Keratinocyte (primary cell): Measurements from ENCODE around the gene RAB11FIP3. TPM values are rescaled to one million over a fixed set of nuclear protein-coding genes. Genes with fewer than 3 reads are reported as not detected.

ENCODE experiments used
- DNase-seq: peaks from one replicate; pipeline ENCODE4 v3.0.0-alpha.2; 2011; ENCODE audit warnings: low read depth, missing footprints, low spot score
- FAIRE-seq: peaks from 2 replicates; lab custom pipeline; 2011; peaks lifted over from hg19 to GRCh38; lab: Jason Lieb, UNC
- H2AFZ ChIP-seq: 2 replicates; pipeline ENCODE4 v1.6.0; 2012; ENCODE audit warnings: low read length, control low read depth, inconsistent platforms; ENCODE audit not compliant: control insufficient read depth
- H3K27ac ChIP-seq: 2 replicates; pipeline ENCODE4 v1.5.1; 2011; ENCODE audit warnings: low read length; ENCODE audit not compliant: control insufficient read depth, insufficient read depth
- H3K27me3 ChIP-seq: 3 replicates; pipeline ENCODE4 v1.6.0; 2011; ENCODE audit warnings: low read length; ENCODE audit not compliant: control insufficient read depth, insufficient read depth; ENCODE audit errors: extremely low read depth
- H3K36me3 ChIP-seq, 2 experiments: 2 replicates in 1 of 2; 3 replicates in 1 of 2; pipeline ENCODE4 v1.5.1; 2011; ENCODE audit warnings: low read length in 2 of 2, mild to moderate bottlenecking in 1 of 2; ENCODE audit not compliant: control insufficient read depth in 2 of 2, insufficient read depth in 2 of 2; ENCODE audit errors: extremely low read depth in 1 of 2
- H3K4me1 ChIP-seq: 3 replicates; pipeline ENCODE4 v1.5.1; 2011; ENCODE audit warnings: low read length; ENCODE audit not compliant: control insufficient read depth, insufficient read depth; ENCODE audit errors: extremely low read depth
- H3K4me2 ChIP-seq: 3 replicates; pipeline ENCODE4 v1.6.0; 2011; ENCODE audit warnings: low read depth, low read length; ENCODE audit not compliant: control insufficient read depth, insufficient read depth; ENCODE audit errors: extremely low read depth
- H3K4me3 ChIP-seq, 3 experiments: fragments of 200-600 bp in 1 of 3; sonication (generic) in 1 of 3; 2 replicates in 2 of 3; 3 replicates in 1 of 3; pipeline ENCODE4 v1.5.1; 2011 to 2016; ENCODE audit warnings: low read length in 3 of 3, mild to moderate bottlenecking in 3 of 3, control low read depth in 2 of 3, inconsistent platforms in 1 of 3, low read depth in 1 of 3, mixed read lengths in 1 of 3, mixed run types in 1 of 3, moderate library complexity in 1 of 3; ENCODE audit not compliant: control insufficient read depth in 2 of 3, insufficient read depth in 2 of 3; ENCODE audit errors: extremely low read depth in 1 of 3
- H3K79me2 ChIP-seq: 2 replicates; pipeline ENCODE4 v1.6.0; 2012; ENCODE audit warnings: low read length; ENCODE audit not compliant: control insufficient read depth, insufficient read depth
- H3K9ac ChIP-seq: 3 replicates; pipeline ENCODE4 v1.6.0; 2011; ENCODE audit warnings: low read length; ENCODE audit not compliant: control insufficient read depth, insufficient read depth; ENCODE audit errors: extremely low read depth
- H3K9me1 ChIP-seq: 3 replicates; pipeline ENCODE4 v1.6.0; 2011; ENCODE audit warnings: low read length; ENCODE audit not compliant: control insufficient read depth, insufficient read depth; ENCODE audit errors: extremely low read depth
- H3K9me3 ChIP-seq: 2 replicates; pipeline ENCODE4 v1.5.1; 2012; ENCODE audit warnings: low read depth, low read length; ENCODE audit not compliant: control insufficient read depth
- H4K20me1 ChIP-seq: 3 replicates; pipeline ENCODE4 v1.6.0; 2011; ENCODE audit warnings: low read length; ENCODE audit not compliant: control insufficient read depth, insufficient read depth; ENCODE audit errors: extremely low read depth
- EZH2 ChIP-seq: IDR thresholded peaks from one replicate; pipeline ENCODE4 v1.6.1; 2012; ENCODE audit warnings: inconsistent platforms, mild to moderate bottlenecking, low read length, moderate library complexity
- dilution Hi-C: fragments of 300-500 bp; cut with MboI; formaldehyde crosslinking; loops from one replicate; pipeline ENCODE4 v1.7.0; 2020; ENCODE audit warnings: low sequenced_read_pairs; ENCODE audit not compliant: extremely low pct_ligation_motif_present
- polyA plus RNA-seq, 5 experiments: library from polyadenylated mRNA; depleted of rRNA in 3 of 5; stranded (reverse) in 3 of 5; stranded (forward) in 1 of 5; unstranded in 1 of 5; fragments of >200 nt; gene quantifications; 1 replicate in 1 of 5; 2 replicates in 3 of 5; 3 replicates in 1 of 5; pipeline versions ENCODE4 v1.2.1 to v1.2.3, GENCODE V29; 2011 to 2012; ENCODE audit warnings: missing spikeins in 2 of 5, low read depth in 1 of 5, low replicate concordance in 1 of 5
- TF ChIP-seq, protein P1 (sequence below), 3 experiments: IDR thresholded peaks in 1 of 3; conservative IDR thresholded peaks in 1 of 3; optimal IDR thresholded peaks in 1 of 3; 2 replicates in 2 of 3; 3 replicates in 1 of 3; pipeline versions ENCODE3 to v1.5.1; 2011; ENCODE audit warnings: low read length in 3 of 3, mild to moderate bottlenecking in 3 of 3, moderate library complexity in 2 of 3, control low read depth in 1 of 3, inconsistent platforms in 1 of 3; ENCODE audit not compliant: insufficient read depth in 2 of 3; ENCODE audit errors: extremely low read depth in 1 of 3

RAB11FIP3 gene
- polyA plus RNA-seq, 1 donor (not counting 4 experiments of a cell fraction or from before 2014, with no cell fraction given) = 6.4 TPM

DNA sequence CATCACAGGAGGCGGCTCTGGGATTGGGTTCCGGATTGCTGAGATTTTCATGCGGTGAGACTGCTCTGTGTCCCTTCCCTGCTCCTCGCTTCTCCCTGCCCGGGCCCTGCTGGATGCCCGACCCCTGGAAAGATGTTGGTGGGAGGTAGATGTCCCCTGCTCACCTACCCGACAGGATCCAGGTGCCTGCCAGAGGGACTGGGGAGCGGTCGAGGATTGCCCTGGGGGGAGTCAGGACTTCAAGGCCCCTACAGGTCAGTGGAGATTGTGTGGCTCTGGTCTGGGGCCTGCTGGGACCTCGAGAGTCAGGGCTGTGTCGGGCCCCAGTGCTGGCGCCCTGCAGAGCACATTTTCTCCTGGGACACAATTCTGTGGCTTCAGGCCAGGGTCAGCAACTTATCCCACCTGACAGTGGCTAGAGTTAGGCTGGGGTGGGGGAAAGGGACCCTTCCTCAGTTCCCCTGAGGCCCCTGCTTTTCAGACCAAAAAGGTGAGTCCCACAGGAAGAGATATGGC is 20.4 kb upstream of the RAB11FIP3 start:
- no peak for FAIRE-seq
- H2AFZ ChIP-seq = no peak overlapping the region
- DNase-seq = no peak
- no peaks in the 10 kb centered on the region for H3K9me1 ChIP-seq
- H3K9me3 ChIP-seq = no peaks in the 10 kb centered on the region
- H3K79me2 ChIP-seq = no peaks in the 10 kb centered on the region
- peaks cover 0 to 4% of the 10 kb centered on the region in 2 experiments for H3K36me3 ChIP-seq
- dilution Hi-C loops = no loop called here
- H3K4me3 ChIP-seq = no peak overlapping the region
- no peak overlapping the region for H3K27ac ChIP-seq
- TF ChIP-seq, protein P1, sequence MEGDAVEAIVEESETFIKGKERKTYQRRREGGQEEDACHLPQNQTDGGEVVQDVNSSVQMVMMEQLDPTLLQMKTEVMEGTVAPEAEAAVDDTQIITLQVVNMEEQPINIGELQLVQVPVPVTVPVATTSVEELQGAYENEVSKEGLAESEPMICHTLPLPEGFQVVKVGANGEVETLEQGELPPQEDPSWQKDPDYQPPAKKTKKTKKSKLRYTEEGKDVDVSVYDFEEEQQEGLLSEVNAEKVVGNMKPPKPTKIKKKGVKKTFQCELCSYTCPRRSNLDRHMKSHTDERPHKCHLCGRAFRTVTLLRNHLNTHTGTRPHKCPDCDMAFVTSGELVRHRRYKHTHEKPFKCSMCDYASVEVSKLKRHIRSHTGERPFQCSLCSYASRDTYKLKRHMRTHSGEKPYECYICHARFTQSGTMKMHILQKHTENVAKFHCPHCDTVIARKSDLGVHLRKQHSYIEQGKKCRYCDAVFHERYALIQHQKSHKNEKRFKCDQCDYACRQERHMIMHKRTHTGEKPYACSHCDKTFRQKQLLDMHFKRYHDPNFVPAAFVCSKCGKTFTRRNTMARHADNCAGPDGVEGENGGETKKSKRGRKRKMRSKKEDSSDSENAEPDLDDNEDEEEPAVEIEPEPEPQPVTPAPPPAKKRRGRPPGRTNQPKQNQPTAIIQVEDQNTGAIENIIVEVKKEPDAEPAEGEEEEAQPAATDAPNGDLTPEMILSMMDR (optimal IDR thresholded peaks at IDR 0.05 in 1 of 3, IDR thresholded peaks at IDR 0.05 in 1 of 3, conservative IDR thresholded peaks at IDR 0.05 in 1 of 3; ENCODE audit: extremely low read depth in 1 of 3, insufficient read depth in 2 of 3, low read length in 3 of 3) = no peak
- TF ChIP-seq EZH2 = no peak
- H3K9ac ChIP-seq = no peak overlapping the region
- no peaks in the 10 kb centered on the region for H4K20me1 ChIP-seq
- H3K4me1 ChIP-seq = peaks cover 7% of the 10 kb centered on the region
- no peaks in the 10 kb centered on the region for H3K27me3 ChIP-seq
- no peak overlapping the region for H3K4me2 ChIP-seq

GRCh38 chr16:405548-406506 is 19.6 kb upstream of the RAB11FIP3 start:
- Histone ChIP-seq H3K27ac (no peak overlapping the region), H3K4me2 (no peak overlapping the region), H3K9ac (no peak overlapping the region), H3K4me1 (no peaks in the 10 kb centered on the region), H3K36me3 (peaks cover under 1 to 5% of the 10 kb centered on the region in 2 experiments), H3K79me2 (no peaks in the 10 kb centered on the region), H2AFZ (no peak overlapping the region), H3K9me1 (no peaks in the 10 kb centered on the region), H3K9me3 (no peaks in the 10 kb centered on the region), H4K20me1 (no peaks in the 10 kb centered on the region), H3K4me3 (no peak overlapping the region), H3K27me3 (no peaks in the 10 kb centered on the region)
- FAIRE-seq (no peak), DNase-seq (no peak)
- dilution Hi-C loops = no loop called here
- TF ChIP-seq, protein P1 (optimal IDR thresholded peaks at IDR 0.05 in 1 of 3, IDR thresholded peaks at IDR 0.05 in 1 of 3, conservative IDR thresholded peaks at IDR 0.05 in 1 of 3; ENCODE audit: extremely low read depth in 1 of 3, insufficient read depth in 2 of 3, low read length in 3 of 3) = no peak
- no peak for TF ChIP-seq EZH2
